A549 treated with AZD9567 at 1 μM for 4 hours (cell line): ENCODE measurements around the gene TAL1. TPM values are rescaled to one million over a fixed set of nuclear protein-coding genes. Genes with fewer than 3 reads are reported as not detected.

Experiments
- total RNA-seq: library from RNA; stranded (reverse); fragments of 200-300 nt; extraction: Qiagen RNA extraction; gene quantifications from 5 replicates; pipeline ENCODE4 v1.2.3, GENCODE V29; 2022; ENCODE audit not compliant: insufficient read depth

TAL1 gene
- total RNA-seq = not detected in 5 replicates

GRCh38 chr1:47232187-47232874 is at the start of gene TAL1:
Gene TAL1 (minus strand): TSS chr1:47232225. CDS start chr1:47225888, 6,337 bp downstream.

GRCh38 chr1:47189844-47190508 is 42.0 kb downstream of the TAL1 start, which contains the start of gene PDZK1IP1:
Gene PDZK1IP1 (minus strand): TSS chr1:47190036. CDS start chr1:47189932, 104 bp downstream.

Other genes with a start within 250 kb of the TAL1 start
- gene CYP4X1, start 208.6 kb downstream of the TAL1 start, total RNA-seq = 0.08 TPM in 1 of 5 replicates, not detected in the others
- gene CYP4Z1, start 165.0 kb downstream of the TAL1 start, total RNA-seq = not detected in 5 replicates
- not detected in 5 replicates for gene CYP4A22, start 94.8 kb downstream of the TAL1 start, total RNA-seq
- 5.8 to 9.9 TPM (median 8.1 TPM) in 4 of 5 replicates, not detected in the other for gene PDZK1IP1, start 42.2 kb downstream of the TAL1 start, total RNA-seq
- gene STIL, start 81.9 kb upstream of the TAL1 start, total RNA-seq = 9.9 to 21.2 TPM (median 10.6 TPM) in 5 replicates
- 55.5 to 83.0 TPM (median 67.0 TPM) in 5 replicates for gene CMPK1, start 101.6 kb upstream of the TAL1 start, total RNA-seq
- 0.03 to 0.11 TPM (median 0.05 TPM) in 4 of 5 replicates, not detected in the other for gene FOXE3, start 184.1 kb upstream of the TAL1 start, total RNA-seq
- 0.33 to 0.50 TPM (median 0.46 TPM) in 4 of 5 replicates, not detected in the other for gene FOXD2, start 205.8 kb upstream of the TAL1 start, total RNA-seq